Activated T-cell treated with anti-CD3 and anti-CD28 coated beads for 1 hour (primary cell): ENCODE results near the gene FCER2.
A peak's percentile ranks its signal among the peaks of the same experiment; 100 is the strongest.

ENCODE experiments used
- DNase-seq: peaks from one replicate; pipeline ENCODE4 v3.0.0-alpha.2; 2020; ENCODE audit warnings: low read depth

The FCER2 gene

GRCh38 chr19:7676854-7677253 lies 25.1 kb downstream of the FCER2 start, which contains the start of gene MCEMP1:
Gene MCEMP1 (plus strand): TSS chr19:7677090. CDS start chr19:7677121, 31 bp downstream.
- no peak for DNase-seq

- DNase-seq = no peak
Observed at GRCh38 chr19:7676376-7676775, 25.6 kb downstream of the FCER2 start.

- no peak for DNase-seq
Observed at GRCh38 chr19:7674010-7675005, 27.6 kb downstream of the FCER2 start.

DNA sequence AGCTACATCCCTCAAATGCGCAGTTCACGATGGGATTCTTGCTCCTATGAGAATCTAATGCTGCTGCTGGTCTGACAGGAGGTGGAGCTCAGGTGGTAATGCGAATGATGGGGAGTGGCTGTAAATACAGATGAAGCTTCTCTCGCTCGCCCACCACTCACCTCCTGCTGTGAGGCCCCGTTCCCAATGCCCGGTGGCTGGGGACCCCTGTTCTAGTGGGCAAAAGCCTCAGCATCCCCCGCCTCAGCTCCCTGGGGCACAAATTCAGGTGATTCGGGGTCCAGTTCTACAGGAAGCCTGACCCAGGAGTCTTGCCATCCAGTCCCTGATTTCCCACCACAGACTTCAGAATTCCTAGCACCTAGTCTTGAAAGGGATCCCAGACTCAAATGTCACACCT lies 29.4 kb downstream of the FCER2 start:
- no peak for DNase-seq

- no peak for DNase-seq
Observed at GRCh38 chr19:7670790-7671189, 31.1 kb downstream of the FCER2 start.

DNA sequence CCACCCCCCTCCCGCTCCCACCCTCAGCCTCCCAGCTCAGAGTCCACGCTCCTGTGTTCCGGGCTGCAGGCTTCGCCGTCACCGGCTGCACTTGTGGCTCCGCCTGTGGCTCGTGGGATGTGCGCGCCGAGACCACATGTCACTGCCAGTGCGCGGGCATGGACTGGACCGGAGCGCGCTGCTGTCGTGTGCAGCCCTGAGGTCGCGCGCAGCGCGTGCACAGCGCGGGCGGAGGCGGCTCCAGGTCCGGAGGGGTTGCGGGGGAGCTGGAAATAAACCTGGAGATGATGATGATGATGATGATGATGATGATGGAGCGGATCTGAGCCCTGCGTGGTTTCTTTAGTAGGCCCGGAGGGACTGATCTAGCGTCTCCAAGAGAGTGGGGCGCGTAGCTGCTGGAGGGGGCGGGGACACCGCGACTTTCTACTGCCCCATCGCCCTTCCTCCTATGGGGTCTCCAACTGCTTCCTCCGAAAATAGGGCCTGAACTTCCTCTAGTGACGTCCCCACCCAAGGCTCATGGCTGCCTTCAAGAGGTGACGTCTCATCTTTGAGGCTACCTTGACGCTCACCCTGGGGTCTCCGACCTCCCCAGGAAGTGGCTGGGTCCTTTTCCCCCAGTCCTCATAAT lies 31.7 kb downstream of the FCER2 start:
- DNase-seq = no peak

DNA sequence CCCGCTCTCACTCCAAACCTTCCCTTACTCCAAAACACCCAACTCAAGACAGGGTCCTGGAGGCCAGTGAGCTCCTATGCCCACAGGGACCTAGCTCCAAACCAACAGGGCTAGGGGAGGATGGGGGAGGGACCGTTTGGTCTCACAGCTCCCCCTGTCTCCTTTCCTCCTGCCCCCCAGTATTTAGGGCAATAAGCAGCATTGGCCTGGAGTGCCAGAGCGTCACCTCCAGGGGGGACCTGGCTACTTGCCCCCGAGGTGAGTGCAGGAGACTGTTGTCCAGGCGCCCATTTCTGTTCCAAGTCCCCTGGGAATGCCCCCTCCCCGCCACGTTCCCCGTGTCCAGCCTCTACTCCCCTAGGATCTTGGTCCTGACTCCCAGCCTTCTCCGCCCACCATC lies 32.3 kb downstream of the FCER2 start:
- no peak for DNase-seq

- DNase-seq = no peak
Observed at GRCh38 chr19:7668842-7669241, 33.1 kb downstream of the FCER2 start, which contains the start of gene RETN. Gene RETN (plus strand): TSS chr19:7669049. CDS start chr19:7669327, 278 bp downstream.

- no peak for DNase-seq
Observed at GRCh38 chr19:7665076-7665475, 36.9 kb downstream of the FCER2 start.

DNA sequence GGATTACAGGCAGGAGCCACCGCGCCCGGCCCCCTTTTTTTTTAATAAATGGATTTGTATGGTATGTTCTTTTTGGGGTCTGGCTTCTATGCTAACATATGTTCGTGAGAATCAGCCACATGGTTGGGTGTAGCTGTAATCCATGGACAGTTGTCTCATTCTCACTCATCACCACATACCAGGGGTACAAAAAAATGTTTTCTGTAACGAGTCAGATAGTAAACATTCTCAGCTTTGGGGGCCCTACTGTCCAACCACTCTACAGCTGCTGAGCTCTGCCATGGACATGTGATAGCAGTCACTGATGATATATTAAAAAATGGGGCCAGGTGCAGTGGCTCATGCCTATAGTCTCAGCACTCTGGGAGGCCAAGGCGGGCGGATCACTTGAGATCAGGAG lies 38.2 kb downstream of the FCER2 start:
- no peak for DNase-seq

- no peak for DNase-seq
Observed at GRCh38 chr19:7662657-7663056, 39.3 kb downstream of the FCER2 start.

DNA sequence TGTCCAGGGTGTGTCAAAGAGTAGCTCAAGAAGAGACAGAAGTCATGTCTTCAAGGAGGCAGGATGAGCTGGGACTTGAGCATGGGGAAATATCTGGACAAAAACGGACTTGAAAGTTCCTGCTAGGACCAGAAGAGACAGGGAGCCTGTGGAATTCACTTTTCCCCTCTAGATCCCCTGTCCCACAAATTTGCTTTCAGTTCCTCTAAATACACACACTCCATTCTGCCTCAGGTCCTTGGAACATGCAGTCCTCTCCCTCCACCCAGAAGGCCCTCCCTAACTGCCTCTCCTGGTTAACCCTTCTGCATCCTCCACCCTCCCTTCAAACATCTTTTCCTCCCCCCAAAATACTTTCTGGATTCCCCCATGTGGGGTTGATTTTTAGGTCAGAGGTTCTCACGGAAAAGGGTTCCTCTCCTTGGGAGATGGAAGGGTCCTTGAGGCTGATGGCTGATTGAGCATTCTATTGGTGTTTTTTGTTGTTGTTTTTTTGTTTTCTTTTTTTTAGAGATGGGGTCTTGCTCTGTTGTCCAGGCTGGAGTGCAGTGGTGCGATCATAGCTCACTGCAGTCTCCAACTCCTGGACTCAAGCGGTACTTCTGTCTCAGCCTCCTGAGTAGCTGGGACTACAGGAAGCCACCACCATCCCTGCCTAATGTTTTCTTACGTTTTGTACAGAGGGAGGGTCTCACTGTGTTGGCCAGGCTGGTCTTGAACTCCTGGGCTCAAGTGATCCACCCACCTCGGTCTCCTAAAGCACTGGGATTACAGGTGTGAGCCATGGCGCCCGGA lies 40.0 kb downstream of the FCER2 start:
- no peak for DNase-seq

DNA sequence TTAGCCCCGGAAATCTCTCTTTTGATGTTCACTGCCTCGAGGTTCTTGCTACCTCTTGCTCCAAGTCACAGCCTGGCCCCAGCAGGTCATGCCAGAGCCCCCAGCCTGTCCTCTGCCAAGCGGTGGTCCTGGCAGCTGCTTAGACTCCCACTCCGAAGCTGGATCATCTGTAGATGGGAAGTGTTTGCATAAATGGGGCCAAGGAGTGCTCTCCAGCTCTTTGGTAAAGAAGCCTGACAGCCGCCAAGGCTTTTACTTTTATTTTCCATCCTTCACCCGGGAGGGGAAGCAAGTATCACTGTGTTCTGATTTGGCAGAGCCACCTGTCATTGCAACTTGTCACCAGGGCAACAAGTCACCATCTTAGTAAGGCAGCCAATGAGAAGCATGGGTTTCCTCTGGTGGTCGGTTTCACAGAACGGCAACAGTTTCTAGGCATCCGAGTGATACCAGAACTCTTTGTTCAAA lies 43.7 kb downstream of the FCER2 start:
- DNase-seq = no peak

- DNase-seq = no peak
Observed at GRCh38 chr19:7657131-7657751, 44.7 kb downstream of the FCER2 start.

DNA sequence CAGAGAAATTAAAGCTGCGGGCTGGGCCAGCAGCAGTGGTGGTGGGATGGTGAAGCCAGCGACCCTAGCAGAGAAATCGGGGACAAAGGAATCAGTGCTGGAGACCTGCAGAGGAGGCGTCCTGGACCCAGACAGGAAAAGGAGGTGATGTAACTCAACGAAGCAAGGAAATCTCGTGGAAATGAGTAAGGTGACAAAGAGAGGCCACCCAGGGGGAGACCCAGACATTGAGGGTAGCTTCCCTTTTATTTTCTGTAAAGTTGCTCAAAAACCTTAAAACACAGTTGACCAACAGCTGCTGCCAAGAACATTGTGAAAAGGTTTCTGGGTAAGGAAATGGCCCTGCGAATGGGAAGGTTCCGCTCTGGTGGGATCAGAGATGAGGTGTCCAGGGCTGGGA lies 46.4 kb downstream of the FCER2 start:
- DNase-seq = no peak

GRCh38 chr19:7654401-7654800 lies 47.5 kb downstream of the FCER2 start:
- DNase-seq = no peak

GRCh38 chr19:7652061-7652641 lies 49.8 kb downstream of the FCER2 start:
- peak; percentile 90 for DNase-seq

GRCh38 chr19:7650148-7650547 lies 51.8 kb downstream of the FCER2 start:
- DNase-seq = no peak

GRCh38 chr19:7648265-7649014 lies 53.5 kb downstream of the FCER2 start:
- DNase-seq = no peak

DNA sequence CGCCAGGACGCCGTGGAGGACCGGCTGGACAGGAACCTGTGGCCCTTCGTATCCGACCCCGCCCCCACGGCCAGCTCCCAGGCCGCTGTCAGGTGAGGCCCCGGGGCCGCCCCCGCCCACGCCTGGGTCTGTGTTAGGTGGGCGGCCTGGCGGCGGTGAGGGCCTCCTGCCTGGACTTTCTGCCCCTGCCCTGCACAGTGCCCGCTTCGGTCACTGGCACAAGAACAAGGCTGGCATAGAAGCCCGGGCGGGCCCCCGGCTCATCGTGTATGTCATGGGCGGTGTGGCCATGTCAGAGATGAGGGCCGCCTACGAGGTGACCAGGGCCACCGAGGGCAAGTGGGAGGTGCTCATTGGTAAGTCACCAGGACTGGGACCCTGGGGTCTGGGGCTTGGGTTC lies 54.8 kb downstream of the FCER2 start:
- DNase-seq = no peak

DNA sequence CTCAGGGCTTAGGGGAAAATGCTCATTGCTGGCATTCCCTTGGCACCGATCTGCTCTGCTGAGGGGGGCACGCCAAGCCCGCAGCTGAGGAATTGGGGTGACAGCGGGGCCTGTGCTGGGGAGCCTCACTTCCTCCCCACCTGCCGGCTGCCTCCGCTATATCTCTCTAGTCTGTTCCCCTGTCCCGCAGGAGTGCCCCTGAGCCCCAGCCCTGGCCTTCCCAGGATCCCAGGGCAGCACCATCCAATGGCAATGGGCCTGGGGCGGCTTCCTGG lies 55.6 kb downstream of the FCER2 start:
- no peak for DNase-seq
